HEK293T (cell line): Measurements from ENCODE around the gene ESR1.
"Not testable (repeated sequence)": the region's sequence is repeated elsewhere in the genome, so short reads cannot be mapped to it uniquely, and the experiment has no call there.

ENCODE experiments used
- CTCF ChIA-PET: fragments of 350-600 bp; formaldehyde crosslinking; extraction: SDS; loops from one replicate; lab custom pipeline; 2021; ENCODE audit warnings: antibody characterized with exemption, inconsistent platforms; lab: Yijun Ruan, JAX
- POLR2A ChIA-PET: fragments of 350-600 bp; formaldehyde crosslinking; extraction: SDS; loops from one replicate; lab custom pipeline; 2020; ENCODE audit warnings: antibody characterized with exemption, inconsistent platforms; lab: Yijun Ruan, JAX
- DNase-seq: peaks from one replicate; pipeline ENCODE4 v3.0.0; 2012; ENCODE audit warnings: mixed read lengths; ENCODE audit errors: extremely low spot score
- ARNT ChIP-seq: fragments of 450-650 bp; IDR thresholded peaks from 2 replicates; pipeline ENCODE4 v1.6.1; 2017; ENCODE audit warnings: mild to moderate bottlenecking
- BHLHE40 ChIP-seq: fragments of 450-650 bp; IDR thresholded peaks from 2 replicates; pipeline ENCODE4 v1.6.1; 2016; ENCODE audit warnings: mild to moderate bottlenecking, moderate library complexity, borderline replicate concordance
- CTBP1 ChIP-seq: fragments of 450-650 bp; IDR thresholded peaks from 2 replicates; pipeline ENCODE4 v1.6.1; 2016; ENCODE audit warnings: borderline replicate concordance
- ELF4 ChIP-seq: fragments of 450-650 bp; IDR thresholded peaks from 2 replicates; pipeline ENCODE4 v1.6.1; 2017; ENCODE audit warnings: antibody characterized with exemption
- FOXA1 ChIP-seq: fragments of 450-650 bp; IDR thresholded peaks from 2 replicates; pipeline ENCODE4 v1.6.1; 2016; ENCODE audit warnings: mild to moderate bottlenecking
- FOXK2 ChIP-seq: fragments of 450-650 bp; IDR thresholded peaks from 2 replicates; pipeline ENCODE4 v1.6.1; 2016; ENCODE audit warnings: mild to moderate bottlenecking
- FOXM1 ChIP-seq: fragments of 450-650 bp; IDR thresholded peaks from 2 replicates; pipeline ENCODE4 v1.6.1; 2017; ENCODE audit warnings: mild to moderate bottlenecking, borderline replicate concordance
- HDGF ChIP-seq: fragments of 450-650 bp; IDR thresholded peaks from 2 replicates; pipeline ENCODE4 v1.6.1; 2017; ENCODE audit warnings: antibody characterized with exemption, borderline replicate concordance
- L3MBTL2 ChIP-seq: fragments of 450-650 bp; conservative IDR thresholded peaks from 2 replicates; pipeline ENCODE4 v1.6.1; 2016; ENCODE audit warnings: mild to moderate bottlenecking
- LEF1 ChIP-seq: fragments of 450-650 bp; IDR thresholded peaks from 2 replicates; pipeline ENCODE4 v1.6.1; 2017; ENCODE audit warnings: mild to moderate bottlenecking, borderline replicate concordance
- NFRKB ChIP-seq: fragments of 450-650 bp; IDR thresholded peaks from 2 replicates; pipeline ENCODE4 v1.6.1; 2016; ENCODE audit warnings: mild to moderate bottlenecking, moderate library complexity
- PKNOX1 ChIP-seq: fragments of 450-650 bp; IDR thresholded peaks from 2 replicates; pipeline ENCODE4 v1.6.1; 2016
- SP1 ChIP-seq: fragments of 450-650 bp; IDR thresholded peaks from 2 replicates; pipeline ENCODE4 v1.6.1; 2017
- SUZ12 ChIP-seq: fragments of 450-650 bp; IDR thresholded peaks from 2 replicates; pipeline ENCODE4 v1.6.1; 2016; ENCODE audit warnings: mild to moderate bottlenecking
- TARDBP ChIP-seq: fragments of 450-650 bp; IDR thresholded peaks from 2 replicates; pipeline ENCODE4 v1.6.1; 2016
- ZNF384 ChIP-seq: fragments of 450-650 bp; IDR thresholded peaks from 2 replicates; pipeline ENCODE4 v1.6.1; 2016

The ESR1 gene

DNA sequence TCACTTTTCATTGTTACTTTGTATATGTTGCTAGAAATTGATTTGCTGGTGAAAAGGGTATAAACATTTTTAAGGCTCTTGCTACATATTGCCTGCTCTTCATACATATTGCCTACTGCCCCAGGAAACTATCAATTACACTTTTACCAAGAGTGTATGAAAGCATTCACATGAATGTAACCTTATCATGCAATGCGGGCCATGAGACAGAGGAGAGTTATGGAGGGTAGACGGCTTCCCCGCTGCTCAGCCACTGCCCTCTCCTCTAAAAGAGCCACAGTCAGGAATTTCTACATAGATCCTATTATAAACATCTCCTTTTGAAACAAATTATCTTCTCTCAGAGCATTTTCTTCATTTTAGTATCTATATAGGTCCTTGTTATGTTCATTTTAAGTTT, 264.4 kb downstream of the ESR1 start:
- CTCF ChIA-PET: no interaction called here
- no peak for DNase-seq
- POLR2A ChIA-PET: no interaction called here
- TF ChIP-seq FOXA1 (no peak), ELF4 (no peak), L3MBTL2 (no peak), FOXK2 (no peak), NFRKB (no peak), SP1 (no peak), PKNOX1 (no peak)

- DNase-seq, POLR2A ChIA-PET, CTCF ChIA-PET: not testable (repeated sequence)
These were observed 268.8 kb downstream of the ESR1 start for GRCh38 chr6:152076242-152076641.

GRCh38 chr6:152078001-152078400, 270.5 kb downstream of the ESR1 start:
- DNase-seq: no peak
- TF ChIP-seq TARDBP: no peak
- ChIA-PET POLR2A (no interaction called here), CTCF (no interaction called here)

- no peak for DNase-seq
- CTCF ChIA-PET: no interaction called here
- POLR2A ChIA-PET: no interaction called here
- TF ChIP-seq HDGF (no peak), SP1 (no peak), ZNF384 (no peak), NFRKB (no peak), TARDBP (no peak), SUZ12 (no peak), LEF1 (no peak)
These were observed 271.3 kb downstream of the ESR1 start for GRCh38 chr6:152078804-152079203.

DNA sequence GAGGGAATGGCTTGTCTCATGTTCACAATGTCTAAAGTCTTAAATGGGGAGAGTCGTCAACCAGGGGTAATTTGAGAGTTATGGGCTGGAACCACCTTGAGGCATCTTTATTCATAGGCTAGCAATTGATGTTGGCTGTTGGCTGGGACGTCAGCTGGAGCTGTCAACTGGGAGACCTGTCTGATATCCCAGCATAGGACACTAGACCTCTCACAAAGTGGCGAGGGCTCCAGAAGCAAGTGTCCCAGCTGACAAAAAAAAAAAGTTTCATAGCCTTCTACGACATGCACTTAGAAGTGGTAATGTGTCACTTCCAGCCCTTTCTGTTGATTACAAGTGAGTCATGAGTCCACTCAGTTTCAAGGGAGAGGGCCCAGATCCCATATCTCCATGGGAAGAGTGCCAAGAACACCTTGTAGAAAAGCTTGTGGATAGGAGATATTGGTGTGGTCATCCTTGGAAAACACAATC, 278.0 kb downstream of the ESR1 start:
- POLR2A ChIA-PET: no interaction called here
- CTCF ChIA-PET: no interaction called here
- TF ChIP-seq FOXA1 (no peak), CTBP1 (no peak), HDGF (no peak), LEF1 (no peak), L3MBTL2 (no peak), FOXK2 (no peak), ELF4 (no peak), FOXM1 (no peak), BHLHE40 (no peak), SUZ12 (no peak), ZNF384 (no peak), SP1 (no peak), PKNOX1 (no peak), ARNT (no peak), NFRKB (no peak), TARDBP (no peak)
- DNase-seq: no peak

- CTCF ChIA-PET: no interaction called here
- POLR2A ChIA-PET: no interaction called here
- DNase-seq: no peak
- TF ChIP-seq PKNOX1 (no peak), ARNT (no peak), ELF4 (no peak), L3MBTL2 (no peak), FOXK2 (no peak), LEF1 (no peak), HDGF (no peak), ZNF384 (no peak), BHLHE40 (no peak), NFRKB (no peak)
These were observed 278.9 kb downstream of the ESR1 start for GRCh38 chr6:152086223-152086873.

- no peak for TF ChIP-seq FOXK2
- TF ChIP-seq FOXM1: no peak
- no peak for TF ChIP-seq PKNOX1
- no peak for TF ChIP-seq FOXA1
- TF ChIP-seq BHLHE40: no peak
- TF ChIP-seq ZNF384: no peak
- ChIA-PET CTCF (no interaction called here), POLR2A (no interaction called here)
- DNase-seq: no peak
These were observed 279.6 kb downstream of the ESR1 start for GRCh38 chr6:152087096-152087495.
